ENCODE measurements around the gene LRRFIP1. TPM values are rescaled to one million over a fixed set of nuclear protein-coding genes. Genes with fewer than 3 reads are reported as not detected.

Gene LRRFIP1
- total RNA-seq, 1 donor from 2014 or later = 40.7 TPM

DNA sequence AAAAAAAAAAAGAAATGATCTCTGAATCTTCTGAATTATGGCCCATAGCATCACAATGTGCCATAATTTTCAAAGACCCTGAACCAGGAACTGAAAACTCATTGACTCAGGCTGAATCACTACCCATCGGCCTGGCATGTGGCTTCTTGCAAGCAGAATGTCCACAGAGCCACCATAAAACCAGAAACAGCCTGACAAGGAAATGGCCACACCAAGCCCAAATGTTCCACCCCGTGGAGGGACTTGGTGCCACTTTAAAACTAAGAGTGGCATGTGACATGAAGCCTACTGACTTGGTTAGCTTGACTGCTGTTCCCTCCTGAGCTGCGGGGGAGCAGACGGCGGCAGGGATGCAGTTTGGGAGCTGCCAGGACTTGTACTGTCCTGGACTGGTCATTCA, 100.0 kb downstream of the LRRFIP1 start:
- no peaks in the 10 kb centered on the region for H3K79me2 ChIP-seq (ENCODE audit: low read depth)
- H2AFZ ChIP-seq (replicated peaks) = no peak overlapping the region
- Mint-ChIP-seq H3K27me3 (ENCODE audit: insufficient read depth, low read depth) (peaks cover 6% of the 10 kb centered on the region), H3K27ac (no peak overlapping the region), H3K9me3 (no peaks in the 10 kb centered on the region), H3K36me3 (peaks cover 6% of the 10 kb centered on the region), H3K4me1 (peaks cover 21% of the 10 kb centered on the region), H3K4me3 (no peak overlapping the region)
- no peaks in the 10 kb centered on the region for H3F3A ChIP-seq (ENCODE audit: low read depth)
- H3K9me3 ChIP-seq (ENCODE audit: low read depth) = no peaks in the 10 kb centered on the region
- no peak overlapping the region for H3K9ac ChIP-seq
- peaks cover 17% of the 10 kb centered on the region for H3K4me1 ChIP-seq
- no peak overlapping the region for H3K4me2 ChIP-seq
- no peak overlapping the region for H3K27ac ChIP-seq
- no peaks in the 10 kb centered on the region for H3K36me3 ChIP-seq
- TF ChIP-seq EZH2 (IDR thresholded peaks at IDR 0.05) = no peak
- no peak for TF ChIP-seq EZH2phosphoT487 (IDR thresholded peaks at IDR 0.05)
- TF ChIP-seq, protein P1, sequence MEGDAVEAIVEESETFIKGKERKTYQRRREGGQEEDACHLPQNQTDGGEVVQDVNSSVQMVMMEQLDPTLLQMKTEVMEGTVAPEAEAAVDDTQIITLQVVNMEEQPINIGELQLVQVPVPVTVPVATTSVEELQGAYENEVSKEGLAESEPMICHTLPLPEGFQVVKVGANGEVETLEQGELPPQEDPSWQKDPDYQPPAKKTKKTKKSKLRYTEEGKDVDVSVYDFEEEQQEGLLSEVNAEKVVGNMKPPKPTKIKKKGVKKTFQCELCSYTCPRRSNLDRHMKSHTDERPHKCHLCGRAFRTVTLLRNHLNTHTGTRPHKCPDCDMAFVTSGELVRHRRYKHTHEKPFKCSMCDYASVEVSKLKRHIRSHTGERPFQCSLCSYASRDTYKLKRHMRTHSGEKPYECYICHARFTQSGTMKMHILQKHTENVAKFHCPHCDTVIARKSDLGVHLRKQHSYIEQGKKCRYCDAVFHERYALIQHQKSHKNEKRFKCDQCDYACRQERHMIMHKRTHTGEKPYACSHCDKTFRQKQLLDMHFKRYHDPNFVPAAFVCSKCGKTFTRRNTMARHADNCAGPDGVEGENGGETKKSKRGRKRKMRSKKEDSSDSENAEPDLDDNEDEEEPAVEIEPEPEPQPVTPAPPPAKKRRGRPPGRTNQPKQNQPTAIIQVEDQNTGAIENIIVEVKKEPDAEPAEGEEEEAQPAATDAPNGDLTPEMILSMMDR (IDR thresholded peaks at IDR 0.05) = no peak
- DNase-seq (ENCODE audit: low spot score) = no peak
- peaks cover 5% of the 10 kb centered on the region for H4K20me1 ChIP-seq (ENCODE audit: low read depth)
- no peak overlapping the region for H3K4me3 ChIP-seq
- H3K27me3 ChIP-seq = no peaks in the 10 kb centered on the region

DNA sequence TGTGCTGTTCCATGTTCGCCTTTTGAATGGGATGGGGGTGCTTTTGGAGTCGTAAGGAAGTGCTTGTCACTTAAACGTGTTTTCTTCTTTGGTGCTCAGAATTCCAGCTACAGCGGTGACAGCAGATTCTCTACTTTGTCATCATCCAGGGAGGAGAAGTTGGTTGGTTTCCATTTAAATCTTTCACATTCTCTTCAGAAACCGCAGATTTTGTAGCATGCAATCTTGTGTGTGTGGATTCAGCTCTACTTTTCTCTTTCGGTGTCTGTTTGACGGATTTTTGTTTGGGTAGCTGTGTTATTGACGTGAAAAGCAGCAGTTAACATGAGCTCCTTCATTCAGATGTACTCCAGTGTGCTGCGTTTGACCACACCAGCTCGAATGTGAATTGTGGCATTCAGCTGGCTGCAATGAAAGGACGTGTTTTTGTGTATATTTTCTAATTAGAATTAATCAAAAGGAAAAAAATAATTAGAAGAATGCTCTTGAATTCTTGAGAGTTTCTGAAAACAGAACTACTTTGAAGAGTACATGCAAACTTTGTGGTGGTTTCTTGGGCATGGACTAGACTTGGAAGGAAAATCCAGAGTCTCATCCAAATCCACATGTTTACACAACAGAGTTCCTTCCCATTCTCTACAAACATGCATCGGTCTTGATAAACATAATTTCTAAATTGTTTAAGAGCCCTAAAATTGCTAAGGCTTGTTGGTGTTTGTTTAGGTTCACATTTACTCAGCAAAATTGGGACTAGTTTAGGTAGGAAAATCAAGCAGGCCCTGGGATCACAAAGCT, 102.5 kb downstream of the LRRFIP1 start:
- Mint-ChIP-seq H3K27ac (no peak overlapping the region), H3K27me3 (ENCODE audit: insufficient read depth, low read depth) (peaks cover 7% of the 10 kb centered on the region), H3K4me1 (peaks cover 29% of the 10 kb centered on the region), H3K36me3 (peaks cover 8% of the 10 kb centered on the region), H3K9me3 (no peaks in the 10 kb centered on the region), H3K4me3 (no peak overlapping the region)
- Histone ChIP-seq H2AFZ (replicated peaks) (no peak overlapping the region), H3K36me3 (no peaks in the 10 kb centered on the region), H3K4me1 (peaks cover 13% of the 10 kb centered on the region), H3K4me3 (no peak overlapping the region), H3K79me2 (ENCODE audit: low read depth) (no peaks in the 10 kb centered on the region), H3K27ac (no peak overlapping the region), H3K27me3 (no peaks in the 10 kb centered on the region), H4K20me1 (ENCODE audit: low read depth) (peaks cover 23% of the 10 kb centered on the region), H3F3A (ENCODE audit: low read depth) (no peaks in the 10 kb centered on the region), H3K9me3 (ENCODE audit: low read depth) (no peaks in the 10 kb centered on the region), H3K9ac (no peak overlapping the region), H3K4me2 (no peak overlapping the region)
- no peak for DNase-seq (ENCODE audit: low spot score)
- TF ChIP-seq, protein P1 (IDR thresholded peaks at IDR 0.05) = no peak
- TF ChIP-seq EZH2 (IDR thresholded peaks at IDR 0.05) (no peak), EZH2phosphoT487 (IDR thresholded peaks at IDR 0.05) (no peak)

DNA sequence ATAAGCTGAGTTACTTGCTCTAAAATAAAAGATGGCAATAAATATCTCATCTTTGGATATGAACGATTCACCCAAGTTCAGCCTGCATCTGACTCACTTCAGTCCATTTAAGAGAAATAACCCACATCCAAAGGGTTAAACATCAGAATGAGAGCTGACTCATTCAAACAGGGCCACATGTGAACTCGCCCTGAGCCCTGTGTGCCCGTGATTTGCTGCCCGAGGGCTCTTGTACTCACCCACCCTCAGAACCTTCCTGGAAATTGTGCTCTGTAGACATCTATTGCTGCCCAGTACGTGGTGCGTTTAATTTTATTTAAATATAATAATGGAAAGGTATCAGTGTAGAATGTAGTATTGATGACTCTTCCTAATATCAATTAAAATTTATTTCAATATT, 104.3 kb downstream of the LRRFIP1 start:
- Histone ChIP-seq H3K4me2 (no peak overlapping the region), H3K4me3 (no peak overlapping the region), H3K36me3 (no peaks in the 10 kb centered on the region), H3K4me1 (peaks cover 13% of the 10 kb centered on the region), H3F3A (ENCODE audit: low read depth) (no peaks in the 10 kb centered on the region), H3K9ac (no peak overlapping the region), H3K27me3 (no peaks in the 10 kb centered on the region), H2AFZ (replicated peaks) (no peak overlapping the region), H3K27ac (no peak overlapping the region), H4K20me1 (ENCODE audit: low read depth) (peaks cover 28% of the 10 kb centered on the region), H3K79me2 (ENCODE audit: low read depth) (no peaks in the 10 kb centered on the region), H3K9me3 (ENCODE audit: low read depth) (no peaks in the 10 kb centered on the region)
- Mint-ChIP-seq H3K4me1 (peaks cover 28% of the 10 kb centered on the region), H3K27me3 (ENCODE audit: insufficient read depth, low read depth) (peaks cover 5% of the 10 kb centered on the region), H3K27ac (no peak overlapping the region), H3K36me3 (peaks cover 13% of the 10 kb centered on the region), H3K9me3 (no peaks in the 10 kb centered on the region), H3K4me3 (no peak overlapping the region)
- TF ChIP-seq, protein P1 (IDR thresholded peaks at IDR 0.05) = no peak
- TF ChIP-seq EZH2 (IDR thresholded peaks at IDR 0.05) (no peak), EZH2phosphoT487 (IDR thresholded peaks at IDR 0.05) (no peak)
- no peak for DNase-seq (ENCODE audit: low spot score)

All from neural progenitor cell (in vitro differentiated cells).